GM19351 (cell line): Measurements from ENCODE around the gene PAX8.
"Not testable (repeated sequence)": the region's sequence is repeated elsewhere in the genome, so short reads cannot be mapped to it uniquely, and the experiment has no call there.

Source experiments
- ATAC-seq: cut with Tn5 transposase; IDR thresholded peaks from one replicate; pipeline ENCODE4 v1.9.1; 2021; ENCODE audit warnings: mild to moderate bottlenecking, moderate library complexity; ENCODE audit not compliant: unreplicated experiment

PAX8 gene

GRCh38 chr2:113278742-113279139, at the start of gene PAX8:
Gene PAX8 (minus strand): TSS chr2:113278921. CDS start chr2:113278394, 527 bp downstream.
- no peak for ATAC-seq

- ATAC-seq = no peak
Measured at GRCh38 chr2:113328043-113328442, 49.3 kb upstream of the PAX8 start.

GRCh38 chr2:113325161-113325731, 46.5 kb upstream of the PAX8 start:
- ATAC-seq = not testable (repeated sequence)

GRCh38 chr2:113324684-113325160, 46.0 kb upstream of the PAX8 start:
- no peak for ATAC-seq

- not testable (repeated sequence) for ATAC-seq
Measured at GRCh38 chr2:113323129-113323528, 44.4 kb upstream of the PAX8 start.

- not testable (repeated sequence) for ATAC-seq
Measured at GRCh38 chr2:113320106-113320505, 41.4 kb upstream of the PAX8 start.

- ATAC-seq = not testable (repeated sequence)
Measured at GRCh38 chr2:113318941-113319340, 40.2 kb upstream of the PAX8 start.

- no peak for ATAC-seq
Measured at GRCh38 chr2:113316085-113316484, 37.4 kb upstream of the PAX8 start.

- ATAC-seq = not testable (repeated sequence)
Measured at GRCh38 chr2:113314663-113315062, 35.9 kb upstream of the PAX8 start.

GRCh38 chr2:113314176-113314575, 35.5 kb upstream of the PAX8 start:
- ATAC-seq = not testable (repeated sequence)

- not testable (repeated sequence) for ATAC-seq
Measured at GRCh38 chr2:113311781-113312180, 33.1 kb upstream of the PAX8 start.

- ATAC-seq = not testable (repeated sequence)
Measured at GRCh38 chr2:113311191-113311590, 32.5 kb upstream of the PAX8 start.

- no peak for ATAC-seq
Measured at GRCh38 chr2:113309655-113310387, 31.1 kb upstream of the PAX8 start.

- ATAC-seq = not testable (repeated sequence)
Measured at GRCh38 chr2:113308784-113309183, 30.1 kb upstream of the PAX8 start.

GRCh38 chr2:113306207-113306606, 27.5 kb upstream of the PAX8 start:
- ATAC-seq = not testable (repeated sequence)

- ATAC-seq = not testable (repeated sequence)
Measured at GRCh38 chr2:113305749-113306148, 27.0 kb upstream of the PAX8 start.

GRCh38 chr2:113305146-113305545, 26.4 kb upstream of the PAX8 start:
- no peak for ATAC-seq

- no peak for ATAC-seq
Measured at GRCh38 chr2:113304702-113305101, 26.0 kb upstream of the PAX8 start.

GRCh38 chr2:113302216-113302980, 23.7 kb upstream of the PAX8 start:
- not testable (repeated sequence) for ATAC-seq

GRCh38 chr2:113300281-113300680, 21.6 kb upstream of the PAX8 start:
- ATAC-seq = no peak

GRCh38 chr2:113298176-113298575, 19.5 kb upstream of the PAX8 start:
- no peak for ATAC-seq
